AG04450 (cell line): ENCODE measurements around the gene ARID5A. TPM values are rescaled to one million over a fixed set of nuclear protein-coding genes. Genes with fewer than 3 reads are reported as not detected.
A peak's percentile ranks its signal among the peaks of the same experiment; 100 is the strongest.

ENCODE experiments used
- CTCF ChIA-PET: fragments of 300-600, 350-600 bp; formaldehyde crosslinking; extraction: SDS; loops from one replicate; lab custom pipeline; 2022; ENCODE audit warnings: antibody characterized with exemption, inconsistent platforms; lab: Charles Lee
- POLR2A ChIA-PET: fragments of 350-600 bp; formaldehyde crosslinking; extraction: SDS; loops from one replicate; lab custom pipeline; 2021; ENCODE audit warnings: antibody characterized with exemption, inconsistent platforms; lab: Yijun Ruan, JAX
- DNase-seq: peaks from one replicate; pipeline ENCODE4 v3.0.0-alpha.2; 2011; ENCODE audit warnings: low read depth, low spot score
- H3K27ac ChIP-seq: one replicate; pipeline ENCODE4 v1.5.1; 2012; ENCODE audit warnings: low read depth, low read length, control low read depth
- H3K27me3 ChIP-seq: one replicate; pipeline ENCODE4 v1.6.0; 2012; ENCODE audit warnings: low read length; ENCODE audit not compliant: control insufficient read depth, insufficient read depth
- H3K4me3 ChIP-seq: 2 replicates; pipeline ENCODE4 v1.5.1; 2011; ENCODE audit warnings: mild to moderate bottlenecking, low read depth, low read length, control low read depth
- H3K9me3 ChIP-seq: 2 replicates; pipeline ENCODE4 v1.5.1; 2012; ENCODE audit warnings: low read length; ENCODE audit not compliant: control insufficient read depth, insufficient read depth
- polyA plus RNA-seq: library from polyadenylated mRNA; depleted of rRNA; stranded (reverse); fragments of >200 nt; gene quantifications from 2 replicates; pipeline ENCODE4 v1.2.3, GENCODE V29; 2011
- TF ChIP-seq, protein P1 (sequence below): IDR thresholded peaks from 2 replicates; pipeline ENCODE4 v1.5.1; 2011; ENCODE audit warnings: low read depth, low read length, control low read depth, inconsistent platforms

The ARID5A gene
- polyA plus RNA-seq, 1 experiment, result 3.1 TPM

DNA sequence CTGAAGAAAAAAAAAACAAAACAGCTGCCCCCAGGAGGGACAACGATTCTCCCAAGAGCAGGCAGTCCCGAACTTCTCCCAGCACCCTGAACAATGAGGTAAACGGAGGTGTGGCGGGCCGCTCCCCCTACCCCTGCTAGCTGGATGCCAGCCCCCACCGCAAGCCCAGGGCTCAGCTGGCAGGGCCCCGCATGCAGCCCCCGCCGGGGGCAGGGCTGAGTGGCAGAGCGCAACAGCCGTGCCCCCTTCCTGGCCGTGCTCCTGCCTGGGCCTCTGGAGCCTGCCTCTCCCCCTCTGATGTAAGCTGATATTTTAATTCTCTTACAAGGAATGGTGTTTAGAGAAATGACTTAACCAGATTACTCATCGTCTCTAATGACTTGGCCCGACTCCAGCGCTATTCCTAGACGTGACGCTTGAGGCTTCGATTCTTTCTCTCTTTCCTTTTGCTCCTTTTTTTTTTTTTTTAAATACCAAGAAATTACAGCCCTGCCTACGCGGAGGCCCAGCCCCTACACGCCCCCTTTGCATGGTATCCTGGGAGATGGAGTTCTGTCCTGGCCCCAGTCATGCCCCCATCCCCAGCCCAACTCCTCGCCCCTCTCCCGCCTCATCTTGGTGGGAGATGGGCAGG is 4.6 kb upstream of the ARID5A start:
- peak; percentile 98 for DNase-seq
- TF ChIP-seq, protein P1, sequence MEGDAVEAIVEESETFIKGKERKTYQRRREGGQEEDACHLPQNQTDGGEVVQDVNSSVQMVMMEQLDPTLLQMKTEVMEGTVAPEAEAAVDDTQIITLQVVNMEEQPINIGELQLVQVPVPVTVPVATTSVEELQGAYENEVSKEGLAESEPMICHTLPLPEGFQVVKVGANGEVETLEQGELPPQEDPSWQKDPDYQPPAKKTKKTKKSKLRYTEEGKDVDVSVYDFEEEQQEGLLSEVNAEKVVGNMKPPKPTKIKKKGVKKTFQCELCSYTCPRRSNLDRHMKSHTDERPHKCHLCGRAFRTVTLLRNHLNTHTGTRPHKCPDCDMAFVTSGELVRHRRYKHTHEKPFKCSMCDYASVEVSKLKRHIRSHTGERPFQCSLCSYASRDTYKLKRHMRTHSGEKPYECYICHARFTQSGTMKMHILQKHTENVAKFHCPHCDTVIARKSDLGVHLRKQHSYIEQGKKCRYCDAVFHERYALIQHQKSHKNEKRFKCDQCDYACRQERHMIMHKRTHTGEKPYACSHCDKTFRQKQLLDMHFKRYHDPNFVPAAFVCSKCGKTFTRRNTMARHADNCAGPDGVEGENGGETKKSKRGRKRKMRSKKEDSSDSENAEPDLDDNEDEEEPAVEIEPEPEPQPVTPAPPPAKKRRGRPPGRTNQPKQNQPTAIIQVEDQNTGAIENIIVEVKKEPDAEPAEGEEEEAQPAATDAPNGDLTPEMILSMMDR, result no peak

DNA sequence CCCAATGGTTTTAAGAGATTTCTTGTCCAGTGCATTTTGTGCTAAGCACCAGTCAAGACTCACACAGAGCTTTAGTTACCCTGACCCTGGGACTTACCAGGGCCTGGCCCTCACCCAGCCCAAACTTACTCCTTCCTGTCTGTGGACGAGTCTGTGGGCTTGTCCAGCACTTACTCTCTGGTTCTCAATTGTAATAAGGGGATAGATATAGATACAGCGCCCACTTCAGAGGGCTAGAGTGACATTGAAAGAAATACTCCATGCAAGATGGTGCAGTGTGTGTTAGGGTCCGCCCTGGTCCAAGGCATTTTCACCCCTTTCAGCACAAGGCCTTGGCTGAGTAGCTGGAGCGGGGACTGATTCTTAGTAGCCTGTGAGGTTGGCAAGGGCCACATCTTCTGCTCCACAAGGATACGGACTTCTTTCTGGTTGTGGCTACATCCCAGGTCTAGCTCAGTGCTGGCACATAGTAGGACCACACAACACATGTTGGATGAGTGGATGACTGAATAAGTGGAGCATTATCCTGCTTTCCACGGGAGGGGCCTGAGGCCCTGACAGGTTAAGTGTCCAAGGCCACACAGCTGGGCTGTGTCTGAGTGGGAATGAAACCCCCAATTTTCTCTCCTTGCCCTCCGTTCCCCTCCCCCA is 3.8 kb upstream of the ARID5A start:
- TF ChIP-seq, protein P1, result no peak
- no peak for DNase-seq
- no peaks in the 10 kb centered on the region for H3K27me3 ChIP-seq
- CTCF ChIA-PET, result interaction anchor here (0.6 to 1.3 kb wide), 3 partner anchors 17 to 356 kb away, joined by 3 to 5 read pairs (median 4); no protein-coding TSS in a partner anchor
- H3K9me3 ChIP-seq, result no peaks in the 10 kb centered on the region
- POLR2A ChIA-PET, result interaction anchor here (0.5 to 1.1 kb wide), 3 partner anchors 15 to 202 kb away, joined by 3 to 7 read pairs (median 3); no protein-coding TSS in a partner anchor
- no peak overlapping the region for H3K4me3 ChIP-seq
- peak overlapping the region; percentile 57 for H3K27ac ChIP-seq

More for the DNA sequence above, 4.6 kb upstream of the ARID5A start:
- CTCF ChIA-PET, result interaction anchor here (0.6 to 1.2 kb wide), 3 partner anchors 22 to 114 kb away, joined by 4 to 7 read pairs (median 5); no protein-coding TSS in a partner anchor
- Histone ChIP-seq H3K9me3 (no peaks in the 10 kb centered on the region), H3K27ac (peak overlapping the region; percentile 75), H3K27me3 (no peaks in the 10 kb centered on the region), H3K4me3 (peak overlapping the region; percentile 31; the same call in 1 of the 2 replicates)
- POLR2A ChIA-PET, result interaction anchor here (0.5 to 1.1 kb wide), 10 partner anchors 10 to 308 kb away, joined by 3 to 7 read pairs (median 4); no protein-coding TSS in a partner anchor

DNA sequence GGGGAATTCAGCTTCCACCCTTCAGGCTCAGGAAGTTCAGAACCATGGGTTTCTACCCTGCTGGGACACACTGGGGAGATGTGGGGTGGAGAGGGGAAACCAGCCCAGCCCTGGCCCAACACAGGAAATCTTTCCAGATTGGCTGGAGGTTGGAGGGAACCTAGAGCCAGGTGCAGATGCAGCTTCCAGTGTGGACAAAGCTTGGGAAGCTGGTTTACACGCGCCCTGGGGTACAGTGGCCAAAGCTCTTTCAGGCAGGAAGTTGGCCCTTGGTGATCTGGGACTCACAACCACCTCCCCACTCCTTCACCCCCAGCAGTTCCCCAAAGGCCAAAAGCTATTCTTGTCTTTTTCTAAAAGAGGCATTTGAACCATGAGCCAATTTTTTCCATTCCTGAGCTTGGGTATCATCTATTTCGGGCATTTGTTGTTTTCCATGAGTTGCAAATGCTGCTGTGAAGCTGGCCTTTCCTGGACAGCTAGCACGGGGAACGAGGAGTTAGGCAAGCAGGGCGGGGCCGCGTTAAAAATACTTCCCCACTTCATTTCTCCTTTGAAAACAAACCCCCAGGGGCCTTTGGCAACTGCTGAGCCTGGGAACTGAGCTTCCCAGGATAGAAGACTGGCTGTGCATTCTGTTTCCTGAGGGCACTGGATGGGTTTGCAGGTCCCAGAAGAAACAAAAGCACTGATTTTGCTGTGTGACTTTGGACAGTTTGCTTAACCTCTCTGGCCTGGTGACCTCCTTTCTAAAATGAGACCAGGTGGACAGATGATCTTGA is 3.1 kb upstream of the ARID5A start:
- TF ChIP-seq, protein P1, result no peak
- CTCF ChIA-PET, result interaction anchor here (0.6 to 2.8 kb wide), 5 partner anchors 15 to 357 kb away, joined by 3 to 16 read pairs (median 5); no protein-coding TSS in a partner anchor
- Histone ChIP-seq H3K27me3 (no peaks in the 10 kb centered on the region), H3K9me3 (no peaks in the 10 kb centered on the region; the same call in 1 of the 2 replicates), H3K4me3 (no peak overlapping the region), H3K27ac (peak overlapping the region; percentile 33)
- POLR2A ChIA-PET, result no interaction called here
- DNase-seq, result no peak

DNA sequence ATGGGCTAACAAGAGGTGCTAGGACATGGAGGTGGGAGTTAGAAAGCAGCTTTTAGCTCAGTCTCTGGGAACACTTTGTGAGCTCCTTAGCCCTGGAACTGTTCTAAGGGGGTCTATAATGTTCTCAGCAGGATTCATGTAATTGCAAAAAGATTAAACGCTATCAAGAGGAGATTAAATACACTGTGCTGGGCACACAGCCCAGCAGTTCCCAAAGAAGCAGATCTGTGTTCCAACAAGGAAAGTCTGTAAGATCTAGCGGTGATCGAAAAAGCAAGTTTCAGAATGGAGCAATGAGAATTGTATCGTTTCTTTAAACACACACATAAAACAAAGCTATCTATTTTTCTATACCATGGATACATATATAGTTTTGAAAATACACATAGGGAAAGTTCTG is 2.4 kb upstream of the ARID5A start:
- H3K27ac ChIP-seq, result no peak overlapping the region

More for the DNA sequence above, 2.4 kb upstream of the ARID5A start:
- TF ChIP-seq, protein P1, result no peak
- H3K27me3 ChIP-seq, result no peaks in the 10 kb centered on the region
- no peaks in the 10 kb centered on the region; the same call in 1 of the 2 replicates for H3K9me3 ChIP-seq
- POLR2A ChIA-PET, result no interaction called here
- H3K4me3 ChIP-seq, result no peak overlapping the region
- CTCF ChIA-PET, result interaction anchor here (1.3 to 2.8 kb wide), 3 partner anchors 14 to 20 kb away, joined by 4 to 16 read pairs (median 5); no protein-coding TSS in a partner anchor
- DNase-seq, result no peak
